GM19043 (cell line): Measurements from ENCODE around the gene GPC6.

Source experiments
- ATAC-seq: cut with Tn5 transposase; IDR thresholded peaks from one replicate; pipeline ENCODE4 v1.9.1; 2021; ENCODE audit warnings: low read depth; ENCODE audit not compliant: unreplicated experiment

The GPC6 gene

DNA sequence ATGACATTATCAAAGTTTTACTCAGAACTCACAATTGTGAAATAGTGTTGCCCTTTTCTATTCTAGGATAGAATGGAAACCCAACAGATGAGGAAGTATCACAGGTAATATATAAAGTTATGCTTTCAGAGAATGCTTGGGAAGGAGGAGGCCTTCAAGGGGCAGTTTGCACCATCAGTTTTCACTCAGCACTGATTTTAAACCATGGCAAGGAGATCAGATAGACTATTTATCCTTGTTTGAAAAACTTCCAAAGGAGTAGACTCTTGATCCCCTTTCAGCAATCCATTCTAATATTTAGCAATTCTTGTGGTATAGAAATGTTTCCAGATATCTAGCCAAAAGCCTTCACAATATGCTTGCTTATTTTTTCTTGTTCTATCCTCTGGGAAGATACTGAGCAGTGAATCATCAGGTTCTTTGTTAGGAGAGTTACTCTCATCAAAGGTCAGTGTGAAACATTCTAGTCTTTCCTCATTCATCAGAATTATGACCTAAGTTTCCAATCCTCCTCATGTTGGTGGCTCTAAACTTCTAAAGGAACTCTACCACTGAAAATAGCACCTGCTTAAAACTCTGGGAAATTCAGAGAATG lies 3.8 kb downstream of the GPC6 start:
- ATAC-seq, result no peak

DNA sequence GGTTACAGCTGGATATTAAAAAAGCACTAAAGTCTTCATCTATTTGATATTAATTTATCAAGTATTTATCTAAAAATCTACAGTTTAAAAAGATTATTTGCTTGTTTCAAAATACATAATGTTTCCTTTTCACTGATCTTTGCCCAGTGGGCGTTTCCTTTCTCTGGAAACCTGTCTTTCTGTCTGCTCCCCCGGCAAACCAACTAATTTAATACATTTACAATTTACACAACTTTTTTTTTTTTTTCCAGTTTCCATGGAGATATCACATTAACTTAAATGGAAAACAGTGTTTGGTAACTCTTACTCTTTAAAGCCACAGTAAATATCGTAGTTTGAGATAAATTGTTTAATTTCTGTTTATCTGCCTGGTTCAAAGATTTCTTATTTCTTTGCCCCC lies 5.3 kb downstream of the GPC6 start:
- ATAC-seq, result no peak

DNA sequence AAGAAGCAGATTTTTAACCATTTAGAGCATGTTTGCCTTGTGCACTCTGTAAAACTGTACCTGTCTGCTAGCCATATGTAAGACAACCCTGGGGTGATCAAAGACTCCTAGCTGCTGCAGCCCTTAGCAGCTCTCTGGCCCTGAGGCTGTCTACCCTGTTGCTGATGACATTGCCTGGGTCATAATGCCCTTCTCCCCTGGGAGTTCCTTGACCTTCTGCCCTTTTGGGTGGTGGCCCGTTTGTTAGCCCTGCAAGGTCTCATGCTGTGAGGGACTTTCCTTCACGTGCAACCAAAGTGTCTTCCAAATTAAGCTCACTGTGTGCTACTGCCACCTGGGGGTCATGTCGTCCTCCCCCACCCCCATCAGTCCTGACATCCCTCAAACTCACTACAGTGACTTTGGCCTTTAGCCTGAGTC lies 7.4 kb downstream of the GPC6 start:
- ATAC-seq, result no peak

- no peak for ATAC-seq
Observed at GRCh38 chr13:93234459-93234858, 7.9 kb downstream of the GPC6 start.

DNA sequence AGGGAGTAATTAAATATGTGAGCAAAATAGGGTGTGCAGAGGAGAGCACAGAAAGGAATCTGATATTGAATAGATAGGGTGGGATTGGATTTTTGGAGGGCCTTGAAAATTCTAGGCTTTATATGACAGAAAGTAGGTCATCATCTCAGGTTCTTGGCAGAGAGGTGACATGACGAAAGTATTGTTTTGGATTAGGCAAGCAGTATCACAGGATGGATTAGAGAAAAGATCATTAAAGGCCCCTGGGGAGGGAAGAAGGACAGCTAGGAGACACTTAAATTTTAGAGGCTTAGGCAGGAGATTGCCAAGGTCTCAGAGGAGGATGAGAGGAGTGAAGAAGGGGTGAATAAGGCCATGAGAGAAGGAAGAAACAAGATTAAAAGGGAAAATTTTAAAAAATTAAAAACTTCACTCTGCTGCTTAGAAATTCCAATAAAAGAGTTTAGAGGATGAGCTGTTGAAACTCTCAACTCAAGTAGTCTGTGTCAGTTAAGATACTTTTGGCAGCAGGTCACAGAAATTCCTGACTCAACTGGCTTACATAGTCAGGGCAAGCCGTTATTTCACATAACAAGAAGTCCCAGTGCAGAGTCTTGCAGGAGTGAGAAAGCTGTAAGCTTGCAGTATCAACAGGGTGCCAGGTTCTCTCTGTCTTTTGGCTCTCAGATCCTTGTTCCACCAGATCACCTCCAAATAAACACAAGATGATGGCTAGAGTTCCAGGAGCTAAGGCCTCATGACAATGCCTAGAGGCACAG lies 8.8 kb downstream of the GPC6 start:
- no peak for ATAC-seq

GRCh38 chr13:93238711-93239110 lies 12.1 kb downstream of the GPC6 start:
- no peak for ATAC-seq

DNA sequence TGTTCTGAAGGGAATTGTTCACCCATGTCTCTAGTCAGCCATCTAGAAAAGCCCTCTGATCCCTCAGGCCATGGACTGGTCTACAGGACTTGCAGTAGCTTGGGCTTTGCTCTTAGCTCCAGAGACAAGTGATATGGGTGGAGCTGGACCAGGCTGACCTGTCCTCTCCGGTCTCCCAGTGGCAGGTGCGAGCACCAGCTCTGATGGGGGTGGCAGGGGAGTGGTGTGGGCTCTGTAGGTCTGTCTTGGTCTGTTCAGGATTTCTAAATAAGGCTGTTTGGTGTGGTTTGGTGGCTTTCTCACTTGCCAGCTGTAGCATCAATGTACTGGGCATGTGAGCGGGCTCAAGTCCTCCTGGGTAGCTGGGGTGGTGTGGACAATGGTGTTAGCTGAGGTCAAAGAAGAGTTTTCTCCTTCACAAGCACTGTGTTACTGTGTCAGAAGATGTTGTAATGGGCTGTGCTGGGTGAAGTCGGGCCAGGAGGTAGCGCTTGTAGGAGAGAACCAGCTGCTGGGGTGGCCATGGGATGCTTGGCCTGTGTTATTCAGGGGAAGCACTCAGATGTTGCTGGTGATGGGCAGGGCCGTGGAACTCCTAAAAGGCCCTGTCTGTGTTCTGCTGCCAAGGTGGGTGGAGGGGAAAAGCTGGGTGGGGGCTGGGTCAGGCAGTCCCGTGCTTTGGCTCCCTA lies 16.9 kb downstream of the GPC6 start:
- ATAC-seq, result no peak

DNA sequence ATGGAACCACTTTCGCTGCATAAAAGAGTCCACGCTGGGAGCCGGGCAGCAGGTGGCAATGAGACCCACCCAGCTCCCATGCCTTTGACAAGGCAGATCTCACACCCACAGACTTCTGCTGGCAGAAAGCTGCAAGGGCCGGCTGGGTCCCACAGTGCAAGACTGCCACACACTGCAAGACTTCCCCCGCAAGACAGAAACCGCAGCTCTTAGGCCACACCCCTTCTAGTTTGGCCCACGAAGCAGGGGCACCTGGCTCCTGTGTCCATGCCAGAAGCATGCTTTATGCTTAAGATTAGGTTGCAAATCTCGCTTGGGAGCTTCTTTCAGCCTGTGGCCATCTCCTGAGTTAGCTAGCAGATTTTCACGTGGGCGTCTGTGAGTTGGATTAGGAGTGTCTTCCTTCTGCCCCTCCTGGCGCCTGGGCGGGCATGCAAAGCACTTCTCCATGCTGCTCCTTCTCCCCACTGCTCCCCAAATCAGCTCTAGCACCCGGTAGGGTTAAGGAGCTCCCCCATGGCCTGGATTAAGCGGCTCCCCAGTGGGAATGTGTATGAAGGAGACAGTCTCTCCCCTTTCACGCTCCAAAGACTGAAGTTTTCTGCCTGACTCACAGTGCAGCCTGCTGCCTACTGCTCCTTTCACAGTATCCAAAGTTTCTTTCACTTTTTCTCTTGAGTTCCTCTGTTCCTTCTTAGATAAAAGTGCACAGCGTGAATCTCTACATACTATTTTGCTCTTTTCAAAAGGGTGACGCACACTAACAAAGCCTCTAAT lies 17.7 kb downstream of the GPC6 start:
- ATAC-seq, result no peak

GRCh38 chr13:93244918-93245280 lies 18.3 kb downstream of the GPC6 start:
- ATAC-seq, result no peak

GRCh38 chr13:93246069-93246468 lies 19.5 kb downstream of the GPC6 start:
- no peak for ATAC-seq

GRCh38 chr13:93248627-93249047 lies 22.0 kb downstream of the GPC6 start:
- ATAC-seq, result no peak

GRCh38 chr13:93249364-93250306 lies 23.0 kb downstream of the GPC6 start:
- ATAC-seq, result no peak

DNA sequence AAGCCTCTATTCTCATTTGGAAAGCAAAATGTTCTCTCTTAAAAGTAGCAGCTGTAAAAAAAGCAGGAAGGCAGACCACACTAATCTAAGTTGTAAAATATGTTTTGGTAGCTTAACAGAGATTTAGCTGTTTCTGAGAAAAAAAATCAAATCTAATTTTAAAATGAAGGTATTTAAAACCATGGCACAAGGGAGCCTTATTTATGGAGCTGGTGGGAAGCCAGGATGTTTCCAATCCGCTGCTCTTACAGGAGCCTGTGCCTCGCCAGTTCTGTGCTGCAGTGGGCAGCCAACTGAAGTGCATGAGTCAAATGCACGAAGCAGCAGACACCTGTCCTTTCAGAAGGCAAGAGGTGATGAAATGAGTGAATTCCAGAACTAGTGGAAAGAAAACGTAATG lies 28.2 kb downstream of the GPC6 start:
- ATAC-seq, result no peak

- ATAC-seq, result no peak
Observed at GRCh38 chr13:93256998-93257397, 30.4 kb downstream of the GPC6 start.

DNA sequence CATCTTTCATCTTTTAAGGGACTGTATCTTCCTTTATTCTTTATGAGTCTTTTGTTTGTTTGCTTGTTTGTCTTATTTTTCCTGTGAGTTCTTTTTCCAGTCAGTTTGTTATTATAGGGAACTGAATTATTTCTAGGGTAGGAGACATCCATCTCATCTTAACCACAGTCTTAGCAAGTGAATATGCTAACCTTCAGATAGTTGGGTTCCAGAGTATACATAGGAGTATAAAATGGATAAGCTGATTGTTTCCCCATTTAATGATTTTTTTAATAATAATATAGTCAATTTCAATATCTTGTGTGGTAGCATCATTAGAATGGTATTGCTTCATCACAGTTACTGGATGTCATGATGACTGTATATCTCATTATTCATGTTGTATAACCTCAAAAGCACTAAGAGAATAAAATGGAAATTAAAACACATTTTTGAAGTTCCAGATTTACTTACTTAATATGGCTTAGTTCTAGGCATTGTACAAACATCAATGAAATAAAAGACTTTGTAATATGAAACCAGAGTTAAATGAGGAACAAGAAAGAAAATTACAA lies 33.0 kb downstream of the GPC6 start:
- no peak for ATAC-seq

DNA sequence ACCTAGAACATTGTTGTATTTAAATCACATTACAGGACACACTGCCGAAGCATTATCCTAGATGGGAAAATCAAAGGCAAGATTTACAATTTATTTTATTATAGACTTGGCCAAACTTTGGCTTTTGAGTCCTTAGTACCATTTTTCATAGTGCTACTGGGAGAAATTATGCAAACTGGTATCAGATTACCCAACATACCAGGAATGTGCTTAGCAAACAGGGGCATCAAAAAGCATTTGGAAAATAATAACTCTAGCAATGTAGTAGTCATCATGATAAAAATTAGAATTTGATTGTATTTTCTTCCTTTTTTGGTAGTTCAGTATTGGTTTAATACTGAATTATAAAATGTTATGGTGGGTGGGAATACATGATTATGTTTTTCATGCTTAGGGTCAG lies 34.0 kb downstream of the GPC6 start:
- ATAC-seq, result no peak

DNA sequence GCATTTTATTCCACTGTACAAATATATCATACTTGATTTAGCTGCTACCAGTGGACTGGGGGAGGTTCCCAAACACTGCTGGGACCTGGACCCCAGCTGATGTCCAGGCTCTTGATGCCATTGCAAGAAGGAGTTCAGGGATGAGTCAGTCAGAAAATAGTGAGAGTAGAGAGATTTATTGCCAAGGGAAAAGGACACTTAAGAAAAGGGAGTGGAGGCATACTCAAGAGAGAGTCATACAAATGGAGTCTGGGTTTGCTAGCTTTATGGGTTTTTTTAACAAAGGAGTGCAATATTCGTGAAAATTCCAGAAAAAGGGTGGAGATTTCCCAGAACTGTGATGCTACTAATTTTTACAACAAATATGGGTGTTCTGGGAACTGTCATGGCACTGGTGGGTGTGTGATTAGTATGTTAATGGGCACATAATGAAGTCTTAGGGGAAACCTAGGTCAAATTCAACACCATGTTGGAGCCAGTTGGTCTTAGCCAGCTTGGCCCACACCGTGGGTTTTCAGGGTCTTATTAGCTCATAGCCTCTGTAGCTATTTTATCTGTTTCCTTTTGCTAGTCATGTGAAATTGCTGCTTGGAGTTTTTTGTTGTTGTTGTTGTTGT lies 36.2 kb downstream of the GPC6 start:
- no peak for ATAC-seq

DNA sequence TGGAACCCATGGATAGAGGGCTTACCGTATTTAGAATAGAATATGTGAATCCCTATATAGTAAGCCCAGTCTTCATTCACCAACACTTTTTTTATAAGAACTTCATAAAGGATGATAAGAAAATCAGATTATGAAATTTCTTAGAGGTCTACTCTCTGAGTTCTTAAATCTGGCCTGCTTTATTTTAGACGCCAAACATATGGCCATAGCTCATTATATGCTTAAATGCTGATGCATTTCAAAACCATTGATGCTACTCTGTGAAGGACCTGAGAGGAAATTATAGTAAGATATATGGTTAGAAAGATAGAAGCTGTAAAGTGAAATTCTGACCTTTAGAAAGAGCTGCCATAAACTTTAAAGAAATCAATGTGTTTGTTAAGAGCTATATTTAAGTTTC lies 38.3 kb downstream of the GPC6 start:
- no peak for ATAC-seq

GRCh38 chr13:93265800-93266199 lies 39.2 kb downstream of the GPC6 start:
- no peak for ATAC-seq
